Measurements from ENCODE around the gene DNAJB5. TPM values are rescaled to one million over a fixed set of nuclear protein-coding genes. Genes with fewer than 3 reads are reported as not detected.

DNAJB5 gene
- total RNA-seq, 1 donor from 2014 or later = 15.4 TPM

DNA sequence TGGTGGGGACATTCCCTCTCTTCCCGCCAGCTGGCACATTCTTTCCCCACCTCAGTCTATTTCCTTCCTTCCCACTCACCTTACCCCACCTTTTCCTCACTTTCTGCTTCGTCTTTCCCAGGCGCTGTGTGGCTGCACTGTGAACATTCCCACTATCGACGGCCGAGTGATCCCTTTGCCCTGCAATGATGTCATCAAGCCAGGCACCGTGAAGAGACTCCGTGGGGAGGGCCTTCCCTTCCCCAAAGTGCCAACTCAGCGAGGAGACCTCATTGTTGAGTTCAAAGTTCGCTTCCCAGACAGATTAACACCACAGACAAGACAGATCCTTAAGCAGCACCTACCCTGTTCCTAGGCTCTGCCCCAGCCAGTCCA, 7.3 kb downstream of the DNAJB5 start:
- Mint-ChIP-seq H3K27ac (no peak overlapping the region), H3K4me1 (ENCODE audit: low read depth) (peaks cover 8% of the 10 kb centered on the region), H3K9me3 (ENCODE audit: low read depth) (no peaks in the 10 kb centered on the region), H3K4me3 (ENCODE audit: low read depth) (no peak overlapping the region), H3K27me3 (no peaks in the 10 kb centered on the region), H3K36me3 (ENCODE audit: insufficient read depth) (peaks cover 10% of the 10 kb centered on the region)
- TF ChIP-seq, protein P1, sequence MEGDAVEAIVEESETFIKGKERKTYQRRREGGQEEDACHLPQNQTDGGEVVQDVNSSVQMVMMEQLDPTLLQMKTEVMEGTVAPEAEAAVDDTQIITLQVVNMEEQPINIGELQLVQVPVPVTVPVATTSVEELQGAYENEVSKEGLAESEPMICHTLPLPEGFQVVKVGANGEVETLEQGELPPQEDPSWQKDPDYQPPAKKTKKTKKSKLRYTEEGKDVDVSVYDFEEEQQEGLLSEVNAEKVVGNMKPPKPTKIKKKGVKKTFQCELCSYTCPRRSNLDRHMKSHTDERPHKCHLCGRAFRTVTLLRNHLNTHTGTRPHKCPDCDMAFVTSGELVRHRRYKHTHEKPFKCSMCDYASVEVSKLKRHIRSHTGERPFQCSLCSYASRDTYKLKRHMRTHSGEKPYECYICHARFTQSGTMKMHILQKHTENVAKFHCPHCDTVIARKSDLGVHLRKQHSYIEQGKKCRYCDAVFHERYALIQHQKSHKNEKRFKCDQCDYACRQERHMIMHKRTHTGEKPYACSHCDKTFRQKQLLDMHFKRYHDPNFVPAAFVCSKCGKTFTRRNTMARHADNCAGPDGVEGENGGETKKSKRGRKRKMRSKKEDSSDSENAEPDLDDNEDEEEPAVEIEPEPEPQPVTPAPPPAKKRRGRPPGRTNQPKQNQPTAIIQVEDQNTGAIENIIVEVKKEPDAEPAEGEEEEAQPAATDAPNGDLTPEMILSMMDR (IDR thresholded peaks at IDR 0.05; ENCODE audit: unreplicated experiment) = no peak
- DNase-seq (ENCODE audit: low spot score, unreplicated experiment) = no peak

DNA sequence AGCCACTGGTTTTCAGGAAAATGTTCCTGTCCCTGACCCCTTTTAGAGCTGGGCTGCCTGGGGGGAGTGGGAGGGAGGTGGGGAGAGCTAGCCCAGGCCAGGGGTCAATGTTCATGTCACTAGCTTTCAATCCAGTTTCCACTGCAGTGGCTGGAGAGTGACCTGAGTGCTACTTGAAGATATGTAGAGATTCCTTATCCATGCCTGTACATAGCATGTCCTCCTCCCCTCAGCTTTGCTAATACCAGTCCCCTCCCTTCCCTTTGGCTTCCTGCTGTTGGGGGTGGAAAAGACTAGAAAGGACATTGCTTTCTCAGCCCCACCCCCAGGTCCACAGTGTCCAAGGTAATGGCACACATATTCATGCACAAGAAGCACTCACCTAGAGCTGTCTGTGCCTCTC, 7.8 kb downstream of the DNAJB5 start:
- peaks cover 10% of the 10 kb centered on the region for H3K36me3 Mint-ChIP-seq (ENCODE audit: insufficient read depth)
- H3K4me3 Mint-ChIP-seq (ENCODE audit: low read depth) = no peak overlapping the region
- no peak overlapping the region for H3K27ac Mint-ChIP-seq

DNA sequence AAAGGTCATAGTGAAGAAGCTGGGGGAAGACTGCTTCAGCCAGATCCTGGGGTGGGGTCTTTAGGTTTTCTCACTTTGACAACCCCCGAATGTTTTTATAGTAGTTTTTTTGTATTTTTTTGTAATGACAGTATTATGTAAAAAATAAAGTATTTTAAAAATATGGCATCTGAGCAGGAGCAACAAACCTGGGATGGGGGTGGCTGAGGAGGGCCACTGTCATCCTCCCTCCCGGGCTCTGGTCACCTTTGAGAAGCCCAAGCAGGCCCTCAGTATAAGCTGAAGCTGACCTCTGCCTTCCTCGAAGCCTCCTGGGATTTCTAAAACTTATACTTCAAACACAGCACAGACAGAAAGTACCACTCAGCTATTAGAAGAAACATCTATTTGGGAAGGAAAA, 8.7 kb downstream of the DNAJB5 start:
- Mint-ChIP-seq H3K4me3 (ENCODE audit: low read depth) (no peak overlapping the region), H3K4me1 (ENCODE audit: low read depth) (peaks cover 8% of the 10 kb centered on the region)

More for the DNA sequence above, 7.8 kb downstream of the DNAJB5 start:
- TF ChIP-seq, protein P1 (IDR thresholded peaks at IDR 0.05; ENCODE audit: unreplicated experiment) = no peak
- Mint-ChIP-seq H3K9me3 (ENCODE audit: low read depth) (no peaks in the 10 kb centered on the region), H3K27me3 (no peaks in the 10 kb centered on the region), H3K4me1 (ENCODE audit: low read depth) (peaks cover 8% of the 10 kb centered on the region)
- no peak for DNase-seq (ENCODE audit: low spot score, unreplicated experiment)

DNA sequence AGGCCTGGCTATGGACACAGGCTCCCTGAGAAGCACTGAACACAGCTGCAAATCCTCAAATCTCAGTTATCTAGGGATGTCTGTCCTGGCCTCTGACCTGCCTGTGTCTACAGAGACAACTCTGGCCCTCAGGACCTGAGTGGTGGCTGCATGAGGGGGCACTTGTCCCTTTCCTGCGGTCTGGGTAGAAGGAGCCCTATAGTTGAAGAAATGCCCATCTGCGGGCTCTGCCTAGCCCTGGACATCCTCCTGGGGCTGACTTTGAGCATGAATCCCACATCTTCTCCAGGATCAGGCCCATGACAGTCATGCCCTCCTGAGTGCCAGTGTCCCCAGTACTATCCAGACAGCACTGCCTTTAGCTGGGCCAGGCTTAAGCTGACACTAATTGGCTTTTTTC, 10.0 kb downstream of the DNAJB5 start:
- no peaks in the 10 kb centered on the region for H3K9me3 Mint-ChIP-seq (ENCODE audit: low read depth)
- no peak overlapping the region for H3K4me3 Mint-ChIP-seq (ENCODE audit: low read depth)
- peaks cover 5% of the 10 kb centered on the region for H3K36me3 Mint-ChIP-seq (ENCODE audit: insufficient read depth)
- TF ChIP-seq, protein P1 (IDR thresholded peaks at IDR 0.05; ENCODE audit: unreplicated experiment) = no peak
- H3K4me1 Mint-ChIP-seq (ENCODE audit: low read depth) = peaks cover 3% of the 10 kb centered on the region
- DNase-seq (ENCODE audit: low spot score, unreplicated experiment) = no peak
- H3K27me3 Mint-ChIP-seq = peaks cover 4% of the 10 kb centered on the region
- H3K27ac Mint-ChIP-seq = no peak overlapping the region

More for the DNA sequence above, 8.7 kb downstream of the DNAJB5 start:
- TF ChIP-seq, protein P1 (IDR thresholded peaks at IDR 0.05; ENCODE audit: unreplicated experiment) = no peak
- no peak for DNase-seq (ENCODE audit: low spot score, unreplicated experiment)
- peaks cover 7% of the 10 kb centered on the region for H3K36me3 Mint-ChIP-seq (ENCODE audit: insufficient read depth)
- H3K9me3 Mint-ChIP-seq (ENCODE audit: low read depth) = no peaks in the 10 kb centered on the region
- H3K27me3 Mint-ChIP-seq = no peaks in the 10 kb centered on the region
- no peak overlapping the region for H3K27ac Mint-ChIP-seq

DNA sequence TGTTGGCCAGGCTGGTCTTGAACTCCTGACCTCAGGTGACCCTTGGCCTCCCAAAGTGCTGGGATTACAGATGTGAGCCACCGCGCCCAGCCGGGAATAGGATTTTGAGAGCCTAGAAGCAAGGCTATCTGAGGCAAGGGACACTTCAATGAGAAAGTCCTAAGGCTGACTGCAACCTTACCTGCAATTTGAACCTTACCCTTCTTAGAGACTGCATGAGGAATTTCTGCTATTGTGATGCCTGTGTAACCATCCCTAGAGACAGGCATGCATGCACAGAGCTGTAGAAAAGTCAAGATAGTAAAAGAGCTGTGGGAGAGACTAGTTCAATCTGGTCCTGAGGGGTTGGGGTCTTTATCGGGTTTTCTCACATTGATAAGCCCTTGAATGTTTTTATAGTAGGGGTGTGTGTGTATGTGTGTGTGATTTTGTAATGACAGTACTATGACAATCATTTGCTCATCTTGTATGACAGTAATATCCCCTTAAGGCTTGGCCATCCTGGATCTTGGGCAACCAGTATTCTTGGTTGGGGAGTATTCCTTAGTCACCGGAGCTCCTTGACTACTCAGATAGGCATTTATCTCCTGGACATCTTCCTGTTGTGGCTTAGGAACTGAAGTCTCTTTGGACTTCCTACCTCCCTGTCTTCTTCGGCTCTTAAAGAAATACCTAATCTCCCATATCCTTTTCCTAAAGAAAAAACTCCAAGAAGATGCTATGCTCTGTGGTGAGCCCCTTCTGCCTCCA, 11.2 kb downstream of the DNAJB5 start:
- no peak overlapping the region for H3K4me3 Mint-ChIP-seq (ENCODE audit: low read depth)
- peaks cover 3% of the 10 kb centered on the region for H3K4me1 Mint-ChIP-seq (ENCODE audit: low read depth)
- TF ChIP-seq, protein P1 (IDR thresholded peaks at IDR 0.05; ENCODE audit: unreplicated experiment) = no peak
- no peaks in the 10 kb centered on the region for H3K9me3 Mint-ChIP-seq (ENCODE audit: low read depth)
- H3K27me3 Mint-ChIP-seq = peaks cover 4% of the 10 kb centered on the region
- no peak overlapping the region for H3K27ac Mint-ChIP-seq
- DNase-seq (ENCODE audit: low spot score, unreplicated experiment) = no peak
- H3K36me3 Mint-ChIP-seq (ENCODE audit: insufficient read depth) = peaks cover 3% of the 10 kb centered on the region
